ENCODE data around the gene ETS1.

The ETS1 gene

GRCh38 chr11:128626913-128627665 is 39.7 kb upstream of the ETS1 start:
- no peak for TF ChIP-seq TAF1 (IDR thresholded peaks at IDR 0.05; ENCODE audit: borderline replicate concordance, insufficient read depth, low read length)
- no peak for TF ChIP-seq SIN3A (IDR thresholded peaks at IDR 0.05; ENCODE audit: borderline replicate concordance, insufficient read depth, low read length)
- no peak for TF ChIP-seq REST (IDR thresholded peaks at IDR 0.05; ENCODE audit: insufficient read depth in 1 of 2, low read depth in 2 of 2, low read length in 2 of 2)
- TF ChIP-seq POLR2AphosphoS5 (IDR thresholded peaks at IDR 0.05; ENCODE audit: low read depth, low read length) = no peak
- no peak for TF ChIP-seq FOXP2 (optimal IDR thresholded peaks at IDR 0.05; ENCODE audit: borderline replicate concordance, extremely low read depth, extremely low read length, insufficient read depth)

GRCh38 chr11:128625746-128626145 is 38.4 kb upstream of the ETS1 start:
- TF ChIP-seq POLR2AphosphoS5 (IDR thresholded peaks at IDR 0.05; ENCODE audit: low read depth, low read length) = no peak
- TF ChIP-seq TAF1 (IDR thresholded peaks at IDR 0.05; ENCODE audit: borderline replicate concordance, insufficient read depth, low read length) = no peak
- TF ChIP-seq REST (IDR thresholded peaks at IDR 0.05; ENCODE audit: insufficient read depth in 1 of 2, low read depth in 2 of 2, low read length in 2 of 2) = no peak
- no peak for TF ChIP-seq SIN3A (IDR thresholded peaks at IDR 0.05; ENCODE audit: borderline replicate concordance, insufficient read depth, low read length)
- TF ChIP-seq FOXP2 (optimal IDR thresholded peaks at IDR 0.05; ENCODE audit: borderline replicate concordance, extremely low read depth, extremely low read length, insufficient read depth) = no peak

- TF ChIP-seq POLR2AphosphoS5 (IDR thresholded peaks at IDR 0.05; ENCODE audit: low read depth, low read length) (no peak), REST (IDR thresholded peaks at IDR 0.05; ENCODE audit: insufficient read depth in 1 of 2, low read depth in 2 of 2, low read length in 2 of 2) (no peak), TAF1 (IDR thresholded peaks at IDR 0.05; ENCODE audit: borderline replicate concordance, insufficient read depth, low read length) (no peak), FOXP2 (optimal IDR thresholded peaks at IDR 0.05; ENCODE audit: borderline replicate concordance, extremely low read depth, extremely low read length, insufficient read depth) (no peak), SIN3A (IDR thresholded peaks at IDR 0.05; ENCODE audit: borderline replicate concordance, insufficient read depth, low read length) (no peak)
These were observed 38.0 kb upstream of the ETS1 start for GRCh38 chr11:128625326-128625725.

- no peak for TF ChIP-seq REST (IDR thresholded peaks at IDR 0.05; ENCODE audit: insufficient read depth in 1 of 2, low read depth in 2 of 2, low read length in 2 of 2)
These were observed 37.2 kb upstream of the ETS1 start for GRCh38 chr11:128624269-128625175.
